Endothelial cell of umbilical vein (primary cell): ENCODE data around the gene MT1HL1. TPM values are rescaled to one million over a fixed set of nuclear protein-coding genes. Genes with fewer than 3 reads are reported as not detected.

Experiments
- BruUV-seq: library from RNA; stranded (reverse); fragments of 400-500 nt; replicated peaks from 2 replicates; lab custom pipeline; 2021; lab: Mats Ljungman, UMichigan
- CTCF ChIA-PET: fragments of 300-600, 350-600 bp; sonication (Branson Sonifier 250); formaldehyde crosslinking; loops from one replicate; lab custom pipeline; 2021; ENCODE audit warnings: antibody characterized with exemption, inconsistent platforms; lab: Charles Lee
- POLR2A ChIA-PET: fragments of 300-600, 350-600 bp; sonication (Branson Sonifier 250); formaldehyde crosslinking; loops from one replicate; lab custom pipeline; 2021; ENCODE audit warnings: antibody characterized with exemption, inconsistent platforms; lab: Charles Lee
- DNase-seq: peaks from one replicate; pipeline ENCODE4 v3.0.0-alpha.2; 2011; ENCODE audit warnings: low read depth, low spot score
- FAIRE-seq: peaks from 2 replicates; lab custom pipeline; 2011; peaks lifted over from hg19 to GRCh38; lab: Jason Lieb, UNC
- H2AFZ ChIP-seq: 2 replicates; pipeline ENCODE4 v1.6.0; 2012; ENCODE audit warnings: low read depth, low read length, control low read depth, inconsistent platforms
- H3K27ac ChIP-seq: 2 replicates; pipeline ENCODE4 v1.5.1; 2011; ENCODE audit warnings: low read depth, mild to moderate bottlenecking, control low read depth, low read length, moderate library complexity; ENCODE audit not compliant: insufficient read depth
- H3K27me3 ChIP-seq, 2 experiments: 2 replicates each; pipeline versions ENCODE4 v1.6.0 to v1.6.1; 2011; ENCODE audit warnings: low read length in 2 of 2, mixed read lengths in 1 of 2; ENCODE audit not compliant: control insufficient read depth in 2 of 2, insufficient read depth in 2 of 2
- H3K36me3 ChIP-seq, 2 experiments: 2 replicates in 1 of 2; 3 replicates in 1 of 2; pipeline ENCODE4 v1.5.1; 2011; ENCODE audit warnings: low read length in 2 of 2, mild to moderate bottlenecking in 1 of 2, moderate library complexity in 1 of 2; ENCODE audit not compliant: control insufficient read depth in 2 of 2, insufficient read depth in 2 of 2; ENCODE audit errors: extremely low read depth in 1 of 2
- H3K4me1 ChIP-seq: 3 replicates; pipeline ENCODE4 v1.5.1; 2011; ENCODE audit warnings: mild to moderate bottlenecking, low read length; ENCODE audit not compliant: control insufficient read depth, insufficient read depth; ENCODE audit errors: extremely low read depth
- H3K4me2 ChIP-seq: 2 replicates; pipeline ENCODE4 v1.6.1; 2011; ENCODE audit warnings: low read length, control low read depth, mixed read lengths; ENCODE audit not compliant: insufficient read depth
- H3K4me3 ChIP-seq, 3 experiments: fragments of 200-600 bp in 1 of 3; sonication (generic), shearing (Covaris generic) in 1 of 3; replicated peaks in 1 of 3; 2 replicates each; pipeline ENCODE4 v1.5.1; 2011 to 2016; ENCODE audit warnings: control low read depth in 3 of 3, low read length in 3 of 3, mild to moderate bottlenecking in 2 of 3, inconsistent platforms in 1 of 3, low read depth in 1 of 3, moderate library complexity in 1 of 3; ENCODE audit not compliant: insufficient read depth in 1 of 3
- H3K79me2 ChIP-seq: 2 replicates; pipeline ENCODE4 v1.6.0; 2012; ENCODE audit warnings: low read length, inconsistent platforms; ENCODE audit not compliant: control insufficient read depth, insufficient read depth
- H3K9ac ChIP-seq: replicated peaks from 2 replicates; pipeline ENCODE3; 2011; ENCODE audit warnings: low read length, control low read depth; ENCODE audit not compliant: insufficient read depth; ENCODE audit errors: extremely low read depth
- H3K9me1 ChIP-seq: replicated peaks from 3 replicates; pipeline ENCODE4 v1.6.0; 2011; ENCODE audit warnings: mild to moderate bottlenecking, low read length; ENCODE audit not compliant: control insufficient read depth, insufficient read depth; ENCODE audit errors: extremely low read depth
- H3K9me3 ChIP-seq: replicated peaks from 2 replicates; pipeline ENCODE4 v1.5.1; 2012; ENCODE audit warnings: low read length, inconsistent platforms; ENCODE audit not compliant: control insufficient read depth, insufficient read depth
- H4K20me1 ChIP-seq: replicated peaks from 2 replicates; pipeline ENCODE3; 2011; ENCODE audit warnings: mild to moderate bottlenecking, low read length; ENCODE audit not compliant: control insufficient read depth, insufficient read depth; ENCODE audit errors: extremely low read depth
- EZH2 ChIP-seq: IDR thresholded peaks from 2 replicates; pipeline ENCODE4 v1.6.1; 2012; ENCODE audit warnings: borderline replicate concordance, low read depth, mild to moderate bottlenecking, moderate library complexity, low read length, inconsistent platforms; ENCODE audit not compliant: severe bottlenecking
- FOS ChIP-seq: IDR thresholded peaks from 2 replicates; pipeline ENCODE4 v1.6.1; 2011; ENCODE audit warnings: mild to moderate bottlenecking, low read length, moderate library complexity, borderline replicate concordance; ENCODE audit not compliant: insufficient read depth
- GATA2 ChIP-seq: IDR thresholded peaks from 2 replicates; pipeline ENCODE4 v1.7.0; 2011; ENCODE audit warnings: low read depth, mild to moderate bottlenecking, moderate library complexity, mixed read lengths, low read length; ENCODE audit not compliant: insufficient read length, insufficient read depth
- MYC ChIP-seq: IDR thresholded peaks from one replicate; pipeline ENCODE4 v1.6.1; 2011; ENCODE audit warnings: mild to moderate bottlenecking, low read depth, low read length
- POLR2A ChIP-seq: IDR thresholded peaks from 2 replicates; pipeline ENCODE4 v1.6.1; 2012; ENCODE audit warnings: low read depth, mild to moderate bottlenecking, control low read depth, low read length
- POLR2AphosphoS5 ChIP-seq: IDR thresholded peaks from 2 replicates; pipeline ENCODE4 v1.6.1; 2012; ENCODE audit warnings: low read depth, mild to moderate bottlenecking, control low read depth, low read length, moderate library complexity; ENCODE audit not compliant: insufficient read depth
- dilution Hi-C: fragments of 300-500 bp; cut with MboI; formaldehyde crosslinking; loops from one replicate; pipeline ENCODE4 v1.15.0; 2019; ENCODE audit warnings: low sequenced_read_pairs; ENCODE audit not compliant: extremely low pct_ligation_motif_present
- intact Hi-C: fragments of 100-400 bp; cut with micrococcal nuclease; formaldehyde crosslinking; loops from one replicate; pipeline ENCODE4 v1.10.0; 2022
- polyA plus RNA-seq, 4 experiments: library from polyadenylated mRNA; depleted of rRNA in 3 of 4; stranded (reverse) in 3 of 4; unstranded in 1 of 4; fragments of >200 nt; gene quantifications; 2 replicates each; pipeline versions ENCODE4 v1.2.1 to v1.2.3, GENCODE V29; 2011 to 2012; ENCODE audit warnings: missing spikeins in 1 of 4
- total RNA-seq: library from RNA; stranded (reverse); gene quantifications from 2 replicates; pipeline ENCODE4 v1.2.3, GENCODE V29; 2021

Gene MT1HL1
- total and polyA plus RNA-seq, 2 donors (not counting 3 experiments of a cell fraction or from before 2014, with no cell fraction given), result not detected

DNA sequence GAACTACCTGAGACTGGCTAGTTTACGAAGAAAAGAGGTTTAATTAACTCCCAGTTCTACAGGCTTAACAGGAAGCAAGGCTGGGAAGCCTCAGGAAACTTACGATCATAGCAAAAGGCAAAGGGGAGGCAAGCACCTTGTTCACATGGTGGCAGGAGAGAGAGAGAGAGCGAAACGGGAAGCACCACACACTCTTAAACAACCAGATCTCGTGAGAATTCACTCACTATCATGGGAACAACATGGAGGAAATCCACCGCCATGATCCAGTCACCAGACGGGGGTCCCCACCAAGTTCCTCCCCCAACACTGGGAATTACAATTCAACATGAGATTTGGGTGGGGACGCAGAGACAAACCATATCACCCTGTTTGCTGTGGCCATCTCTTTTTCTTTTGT lies 11.8 kb downstream of the MT1HL1 start:
- POLR2A ChIA-PET, result no interaction called here
- no peak for DNase-seq

DNA sequence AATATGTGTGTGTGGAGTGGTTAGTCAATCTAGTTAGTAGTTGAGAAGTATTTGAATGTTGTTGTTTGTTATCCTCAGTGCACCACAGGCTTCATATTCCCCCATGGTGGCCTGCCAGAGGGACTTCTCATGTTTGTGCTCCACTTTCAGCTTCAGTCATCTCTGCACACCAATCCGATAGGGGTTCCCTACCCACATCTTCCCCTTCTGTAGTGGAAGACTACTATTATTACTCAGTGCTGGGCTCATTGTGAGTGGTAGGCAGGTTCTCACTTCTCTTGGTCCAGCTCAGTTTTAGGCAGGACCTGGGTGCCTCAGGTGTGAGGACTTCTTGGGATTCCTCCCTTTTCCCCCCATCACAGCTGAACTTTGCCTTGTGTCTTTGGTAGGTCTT lies 14.2 kb downstream of the MT1HL1 start:
- FAIRE-seq, result no peak
- DNase-seq, result no peak
- no TSS peak for BruUV-seq
- no peaks in the 10 kb centered on the region for H4K20me1 ChIP-seq
- dilution Hi-C loops (no loop called here), intact Hi-C loops (no loop called here)
- peaks cover 2% of the 10 kb centered on the region for H3K9me3 ChIP-seq
- ChIA-PET POLR2A (no interaction called here), CTCF (no interaction called here)
- no peak overlapping the region for H3K4me2 ChIP-seq
- H3K4me1 ChIP-seq, result no peaks in the 10 kb centered on the region
- H3K9me1 ChIP-seq, result no peaks in the 10 kb centered on the region
- no peaks in the 10 kb centered on the region for H3K79me2 ChIP-seq
- no peaks in the 10 kb centered on the region for H3K36me3 ChIP-seq
- H3K27ac ChIP-seq, result no peak overlapping the region
- no peak overlapping the region for H3K9ac ChIP-seq
- H3K4me3 ChIP-seq, result no peak overlapping the region
- H3K27me3 ChIP-seq, result no peaks in the 10 kb centered on the region
- TF ChIP-seq FOS, result no peak
- no peak overlapping the region for H2AFZ ChIP-seq

More for the DNA sequence above, 11.8 kb downstream of the MT1HL1 start:
- Histone ChIP-seq H2AFZ (no peak overlapping the region), H3K27me3 (no peaks in the 10 kb centered on the region), H3K4me2 (no peak overlapping the region), H3K9me1 (no peaks in the 10 kb centered on the region), H3K9ac (no peak overlapping the region), H3K4me1 (no peaks in the 10 kb centered on the region), H3K79me2 (no peaks in the 10 kb centered on the region), H3K9me3 (peaks cover 2% of the 10 kb centered on the region), H4K20me1 (no peaks in the 10 kb centered on the region), H3K36me3 (no peaks in the 10 kb centered on the region), H3K4me3 (no peak overlapping the region), H3K27ac (no peak overlapping the region)
- dilution Hi-C loops (no loop called here), intact Hi-C loops (no loop called here)
- no peak for FAIRE-seq
- no TSS peak for BruUV-seq
- TF ChIP-seq MYC (no peak), GATA2 (no peak), POLR2AphosphoS5 (no peak), FOS (no peak), EZH2 (no peak), POLR2A (no peak)
- CTCF ChIA-PET, result no interaction called here
